Measurements from ENCODE around the gene E2F4.
A peak's percentile ranks its signal among the peaks of the same experiment; 100 is the strongest.

Gene E2F4

DNA sequence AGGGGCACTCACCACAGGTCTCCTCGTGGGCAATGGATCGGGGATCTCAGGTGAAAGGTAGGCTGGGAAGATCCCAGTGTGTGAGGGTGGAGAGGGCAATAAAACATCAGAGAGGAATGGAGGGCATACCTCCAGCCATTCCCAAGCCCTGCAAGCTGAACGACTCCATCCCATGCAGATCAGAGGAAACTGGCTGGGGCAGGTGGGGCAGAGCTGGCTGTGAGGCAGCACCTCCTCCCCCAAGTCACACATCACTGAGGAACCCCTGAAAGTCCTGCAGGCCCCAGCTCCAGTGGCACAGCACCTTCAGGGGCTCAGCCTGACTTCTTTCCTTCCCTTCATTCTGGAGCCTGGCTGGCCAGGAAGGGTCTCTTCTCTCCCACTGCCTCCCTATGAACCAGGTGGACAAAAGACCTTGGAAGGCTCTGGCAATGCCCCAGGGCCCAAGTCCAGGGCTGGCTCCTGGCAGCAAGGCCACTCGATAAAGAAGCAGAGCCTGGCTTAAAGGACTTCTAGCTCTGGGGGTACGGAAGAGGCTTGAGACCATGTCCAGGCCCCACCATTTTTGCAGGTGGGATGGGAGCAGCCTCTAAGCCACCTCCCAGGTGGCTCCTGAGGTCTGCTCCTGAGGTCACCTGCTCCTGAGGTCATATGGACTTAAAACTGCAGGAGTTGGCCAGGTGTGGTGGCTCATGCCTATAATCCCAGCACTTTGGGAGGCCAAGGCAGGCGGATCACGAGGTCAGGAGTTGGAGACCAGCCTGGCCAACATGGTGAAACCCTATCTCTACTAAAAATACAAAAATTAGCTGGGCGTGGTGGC, 21.5 kb downstream of the E2F4 start:
- no peak for DNase-seq

DNA sequence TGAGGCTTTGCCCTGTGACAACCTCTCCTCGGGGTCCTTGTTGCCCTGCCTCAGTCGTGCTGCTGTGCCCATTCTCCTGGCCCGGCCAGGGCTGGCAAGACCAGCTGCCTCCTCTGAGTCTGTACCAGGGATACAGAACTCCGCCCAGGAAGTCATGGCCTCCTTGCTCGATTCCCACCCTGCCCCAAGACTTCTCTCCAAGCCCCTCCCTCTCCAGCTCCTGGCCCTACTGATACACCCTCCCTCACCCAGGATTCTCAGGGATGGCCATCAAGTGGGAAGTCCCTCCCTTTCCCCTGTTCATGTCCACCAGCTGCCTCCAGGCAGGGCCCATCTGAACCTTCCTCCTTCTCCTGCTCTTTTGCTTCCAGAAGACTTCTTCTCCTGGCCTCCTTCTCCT, 23.8 kb downstream of the E2F4 start:
- no peak for DNase-seq

DNA sequence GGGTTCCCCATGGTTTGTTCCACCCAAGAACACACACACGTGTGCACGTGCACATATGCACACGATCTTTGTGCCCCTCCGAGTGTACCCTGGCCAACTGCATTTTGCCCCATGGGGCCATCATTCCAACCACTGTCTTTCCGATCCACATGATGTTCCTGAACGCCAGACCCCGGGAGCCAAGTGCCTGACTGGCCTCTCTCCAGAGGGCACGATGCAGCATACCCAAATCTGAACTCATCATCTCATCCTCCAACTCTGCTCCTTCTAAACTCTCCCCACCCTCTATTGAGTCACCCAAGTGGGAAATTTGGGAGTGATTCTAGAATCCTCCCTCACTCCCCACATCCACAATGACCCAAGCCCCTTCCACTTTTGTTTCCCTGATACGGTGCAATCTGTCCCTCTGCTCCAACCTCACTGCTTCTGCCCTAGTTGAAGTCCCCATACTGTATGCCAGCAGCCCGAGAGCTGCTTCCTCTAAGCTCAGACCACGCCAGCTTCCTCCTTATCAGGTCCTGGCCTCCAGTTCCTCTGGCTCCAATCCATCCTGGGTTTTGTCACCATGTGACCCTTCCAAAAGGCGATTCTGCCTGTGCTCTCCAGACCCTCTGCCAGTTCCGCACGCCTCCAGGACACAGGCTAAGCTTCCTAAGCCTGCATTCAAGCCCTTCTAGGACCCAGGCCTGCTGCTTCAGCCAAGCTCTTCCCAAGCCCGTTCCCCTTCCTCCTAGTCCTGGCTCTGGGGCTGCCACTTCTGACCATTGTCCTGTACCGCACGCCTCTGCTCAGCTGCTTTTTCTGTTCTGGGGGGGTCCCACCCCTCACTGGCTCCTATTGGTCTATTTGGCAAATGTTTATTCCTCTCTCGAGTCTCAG, 24.9 kb downstream of the E2F4 start:
- DNase-seq = no peak

DNA sequence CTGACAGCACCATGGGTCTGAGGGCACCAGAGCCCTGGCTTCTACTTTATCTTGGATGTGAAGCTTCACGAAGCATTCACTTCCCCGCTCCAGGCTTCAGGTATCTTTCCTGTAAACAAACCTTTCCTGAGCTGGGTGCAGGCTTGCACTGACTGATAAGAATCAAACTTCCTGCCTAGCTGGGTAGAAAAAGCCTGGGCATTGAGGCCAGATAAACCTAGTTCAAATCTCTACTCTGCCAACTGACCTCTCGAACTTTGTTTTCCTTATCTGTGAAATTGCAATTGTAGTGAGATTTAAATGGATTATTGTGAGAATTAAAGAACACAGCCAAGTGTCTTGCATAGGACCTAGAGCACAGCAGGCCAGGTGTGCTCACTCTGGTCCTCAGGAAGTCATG, 32.0 kb downstream of the E2F4 start:
- no peak for DNase-seq

- DNase-seq = no peak
Measured at GRCh38 chr16:67226295-67226803, 34.4 kb downstream of the E2F4 start.

- DNase-seq = peak; percentile 99
Measured at GRCh38 chr16:67226804-67227566, 35.0 kb downstream of the E2F4 start, which contains the start of gene TMEM208. TSS of gene TMEM208 (plus strand) at chr16:67227130. CDS start at chr16:67227219, 89 bp downstream.

- no peak for DNase-seq
Measured at GRCh38 chr16:67227567-67227921, 35.6 kb downstream of the E2F4 start.

GRCh38 chr16:67228034-67228785, 36.3 kb downstream of the E2F4 start:
- no peak for DNase-seq

- no peak for DNase-seq
Measured at GRCh38 chr16:67228905-67229304, 37.0 kb downstream of the E2F4 start.

DNA sequence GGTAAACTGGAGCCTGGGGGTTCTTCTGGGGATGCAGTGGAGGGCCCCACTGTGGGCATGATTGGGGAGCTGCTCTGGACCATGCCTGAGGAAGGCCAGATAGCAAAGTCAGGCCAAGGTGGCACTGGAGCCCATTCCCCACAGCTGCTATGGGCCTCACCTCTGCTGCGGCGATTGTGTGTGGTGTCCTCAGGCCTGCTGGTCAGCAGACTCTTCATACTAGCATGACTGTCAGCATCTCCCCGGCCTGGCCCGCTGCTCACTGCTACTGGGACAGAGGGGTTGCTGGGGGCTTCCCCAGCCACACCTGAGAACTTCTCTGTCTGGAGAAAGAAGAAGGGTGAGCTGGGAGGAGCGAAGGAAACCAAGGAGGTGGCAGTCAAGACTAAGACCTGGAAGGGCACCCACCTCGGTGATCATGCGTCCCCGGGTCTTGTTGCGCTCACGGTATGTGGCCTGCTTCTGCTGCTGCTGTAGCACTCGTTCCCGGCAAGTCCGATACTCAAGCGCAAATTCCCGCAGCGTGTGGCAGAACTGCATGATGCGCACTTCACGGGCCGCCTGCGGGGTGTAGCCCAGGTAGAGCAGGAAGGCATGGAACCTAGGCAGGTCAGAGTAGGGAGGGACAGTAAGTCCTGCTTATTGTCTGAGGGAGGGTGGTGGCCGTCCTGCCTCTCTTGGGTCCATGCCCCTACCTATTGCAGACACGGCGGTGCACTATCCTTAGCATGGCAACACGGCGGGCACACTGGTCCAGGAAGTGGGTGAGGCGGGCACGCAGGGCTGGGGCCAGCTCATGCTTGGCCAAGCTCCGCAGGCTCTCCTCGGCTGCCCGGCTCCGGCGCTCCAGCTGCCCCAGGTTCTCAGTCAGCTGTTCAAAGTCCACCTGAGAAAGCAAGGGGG, 38.2 kb downstream of the E2F4 start:
- no peak for DNase-seq

- DNase-seq = no peak
Measured at GRCh38 chr16:67230809-67231660, 39.1 kb downstream of the E2F4 start.

DNA sequence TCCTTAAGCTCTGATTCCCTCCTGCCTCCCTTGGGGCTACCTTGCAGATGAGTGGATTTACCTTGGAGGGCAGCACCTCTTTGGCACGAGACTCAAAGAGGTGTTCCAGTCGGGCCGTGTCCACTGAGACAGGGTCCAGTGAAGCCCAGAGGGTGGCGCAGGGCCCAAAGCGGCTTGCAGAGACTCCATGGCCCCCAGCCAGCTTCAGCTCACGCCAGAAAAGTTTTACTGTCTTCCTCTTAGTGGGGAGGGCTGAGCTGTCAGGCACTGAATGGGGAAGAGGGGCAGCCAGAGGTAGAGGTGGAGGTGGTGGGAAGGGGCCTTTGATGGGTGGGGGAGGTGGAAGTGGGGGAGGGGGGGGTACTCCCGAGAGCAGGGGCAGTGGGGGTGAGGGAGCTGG, 41.6 kb downstream of the E2F4 start:
- no peak for DNase-seq

- DNase-seq = no peak
Measured at GRCh38 chr16:67234180-67234597, 42.2 kb downstream of the E2F4 start.

DNA sequence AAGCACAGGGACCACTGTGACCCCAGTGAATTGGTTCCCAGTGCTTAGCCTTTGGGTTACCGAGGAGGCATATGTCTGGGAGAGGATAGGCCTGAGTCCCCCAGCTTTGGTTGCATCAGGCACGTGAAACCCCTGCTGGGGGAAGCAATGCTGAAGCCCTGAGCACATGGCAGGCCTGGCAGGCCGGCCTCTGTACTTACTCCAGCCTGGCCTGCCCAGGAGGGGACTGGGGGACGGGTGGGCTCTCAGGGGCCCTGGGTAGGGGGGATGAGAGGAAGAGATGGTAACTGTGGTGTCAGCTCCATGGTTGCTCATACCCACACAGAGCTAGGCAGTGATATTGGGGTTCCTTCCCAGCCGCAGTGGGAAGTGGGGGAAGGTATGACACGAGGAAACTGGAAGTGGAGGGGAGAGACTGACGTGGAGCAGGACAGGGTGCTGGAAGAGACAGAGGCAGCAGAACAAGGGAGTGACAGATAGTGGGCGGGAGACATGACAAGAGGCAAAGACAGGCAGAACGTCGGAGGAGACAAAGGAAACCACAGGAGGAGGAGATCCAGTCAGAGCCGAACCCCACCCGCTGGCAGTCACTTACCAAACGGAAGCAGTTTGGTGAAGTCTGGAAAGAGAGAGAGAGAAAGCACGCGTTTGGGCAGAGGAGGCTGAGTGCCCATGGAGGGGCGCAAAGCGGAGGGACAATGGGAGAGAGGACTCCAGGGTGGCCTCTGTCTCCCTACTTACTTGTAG, 44.0 kb downstream of the E2F4 start:
- DNase-seq = no peak

- DNase-seq = peak; percentile 88
Measured at GRCh38 chr16:67236563-67237395, 44.8 kb downstream of the E2F4 start.

- DNase-seq = no peak
Measured at GRCh38 chr16:67237396-67238277, 45.7 kb downstream of the E2F4 start.

DNA sequence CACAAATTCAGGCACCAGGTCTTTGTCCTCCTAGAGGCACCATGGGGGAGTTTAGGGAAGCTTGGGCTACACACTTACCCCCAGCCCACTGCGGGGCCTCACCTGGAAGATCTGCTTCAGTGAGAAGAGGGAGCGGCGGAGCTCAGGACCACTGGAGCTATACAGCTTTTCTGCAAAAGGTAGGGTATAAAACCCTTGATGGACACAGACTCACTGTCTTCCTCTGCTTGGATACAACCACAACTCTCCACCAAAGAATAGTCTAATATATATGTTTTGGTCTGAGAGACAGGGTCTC, 46.3 kb downstream of the E2F4 start:
- DNase-seq = no peak
